ENCODE data around the gene PCGF1. TPM values are rescaled to one million over a fixed set of nuclear protein-coding genes. Genes with fewer than 3 reads are reported as not detected.
A peak's percentile ranks its signal among the peaks of the same experiment; 100 is the strongest.

The PCGF1 gene
- total RNA-seq, 1 experiment from 2014 or later: 39.9 TPM

GRCh38 chr2:74555610-74556103, 48.2 kb upstream of the PCGF1 start:
- no peak for ATAC-seq
- no TSS peak for BruUV-seq (replicated peaks)

More at GRCh38 chr2:74555610-74556103, 48.2 kb upstream of the PCGF1 start:
- no peak for DNase-seq (ENCODE audit: low read depth, low spot score)
- H3K4me3 ChIP-seq (replicated peaks in 1 of 2; ENCODE audit: low read depth in 1 of 2, low read length in 2 of 2): peak overlapping the region; percentile 93 to 97
- no peaks in the 10 kb centered on the region for H3K9me2 ChIP-seq (ENCODE audit: insufficient read depth)
- TF ChIP-seq REST (IDR thresholded peaks at IDR 0.05; ENCODE audit: low read depth): no peak
- H2AFZ ChIP-seq (ENCODE audit: low read depth, low read length, poor library complexity, severe bottlenecking): no peak overlapping the region
- H4K20me1 ChIP-seq (ENCODE audit: insufficient read depth): no peaks in the 10 kb centered on the region
- CTCF ChIA-PET: no interaction called here
- H3K9me3 ChIP-seq (ENCODE audit: control insufficient read depth in 1 of 2, insufficient read depth in 1 of 2, low read depth in 1 of 2, low read length in 2 of 2): no peaks in the 10 kb centered on the region
- POLR2A ChIA-PET: interaction anchor here (0.6 to 1.0 kb wide), 2 partner anchors 49 to 104 kb away, joined by 3 read pairs; partner anchors contain the start of gene PCGF1
- peak overlapping the region; percentile 90 for H3K27ac ChIP-seq (ENCODE audit: low read depth, low read length)
- RAD21 ChIA-PET (ENCODE audit: low non-redundant PET in 1 of 2, low total read pairs in 2 of 2, uncharacterized antibody in 2 of 2, unreplicated experiment in 2 of 2): no interaction called here
- intact Hi-C loops (cut with micrococcal nuclease): no loop called here
- H3K36me3 ChIP-seq (ENCODE audit: control insufficient read depth in 1 of 2, insufficient read depth in 2 of 2, low read length in 2 of 2): peaks cover 7 to 9% of the 10 kb centered on the region in 2 experiments; a peak in 3 of 4 replicates
- H3K4me1 ChIP-seq (ENCODE audit: control insufficient read depth in 1 of 2, insufficient read depth in 2 of 2, low read length in 2 of 2): peaks cover 10 to 36% of the 10 kb centered on the region in 2 experiments; a peak in 3 of 4 replicates
- H3K9ac ChIP-seq (ENCODE audit: low read length): peak overlapping the region; percentile 98
- no peaks in the 10 kb centered on the region for H3K27me3 ChIP-seq (ENCODE audit: insufficient read depth, low read length)
- peak overlapping the region; percentile 95 for H3K4me2 ChIP-seq (ENCODE audit: low read length)
- H3K79me2 ChIP-seq (ENCODE audit: insufficient read depth, low read length): peaks cover 9% of the 10 kb centered on the region; the same call in 1 of the 2 replicates
